Spleen (tissue), 11 donors: ENCODE measurements around the gene DIP2C. TPM values are rescaled to one million over a fixed set of nuclear protein-coding genes. Genes with fewer than 3 reads are reported as not detected.

ENCODE experiments used
- DNase-seq: peaks from one replicate; pipeline ENCODE4 v3.0.0-alpha.2; 2020
- H3K27ac ChIP-seq, 8 donors: fragments of 200-600 bp; sonication (generic) in 7 of 8; 1 replicate in 4 of 8; 2 replicates in 4 of 8; pipeline versions ENCODE4 v1.5.0 to v1.8.0; 2016 to 2021; ENCODE audit warnings: inconsistent platforms in 4 of 8, mild to moderate bottlenecking in 4 of 8, moderate library complexity in 1 of 8
- H3K27me3 ChIP-seq, 7 donors: fragments of 200-600 bp; sonication (generic) in 6 of 7; replicated peaks in 1 of 7; 1 replicate in 4 of 7; 2 replicates in 3 of 7; pipeline versions ENCODE4 v1.5.0 to v1.8.0; 2016 to 2021; ENCODE audit warnings: inconsistent platforms in 3 of 7, mild to moderate bottlenecking in 1 of 7
- H3K36me3 ChIP-seq, 6 donors: fragments of 200-600 bp; sonication (generic) in 5 of 6; 1 replicate in 4 of 6; 2 replicates in 2 of 6; pipeline versions ENCODE4 v1.5.0 to v1.8.0; 2016 to 2021; ENCODE audit warnings: inconsistent platforms in 2 of 6
- H3K4me1 ChIP-seq, 6 donors: fragments of 200-600 bp; sonication (generic) in 5 of 6; 1 replicate in 3 of 6; 2 replicates in 3 of 6; pipeline versions ENCODE4 v1.5.0 to v1.8.0; 2016 to 2021; ENCODE audit warnings: inconsistent platforms in 3 of 6
- H3K4me3 ChIP-seq, 8 donors: fragments of 200-600 bp; sonication (generic) in 7 of 8; 1 replicate in 4 of 8; 2 replicates in 4 of 8; pipeline versions ENCODE4 v1.5.0 to v1.8.0; 2016 to 2021; ENCODE audit warnings: inconsistent platforms in 4 of 8, mild to moderate bottlenecking in 4 of 8, moderate library complexity in 2 of 8
- H3K9me3 ChIP-seq, 8 donors: fragments of 200-600 bp; sonication (generic) in 7 of 8; 1 replicate in 4 of 8; 2 replicates in 4 of 8; pipeline versions ENCODE4 v1.5.0 to v1.8.0; 2016 to 2021; ENCODE audit warnings: inconsistent platforms in 4 of 8
- CTCF ChIP-seq, 11 experiments: fragments of 200-600 bp in 7 of 11; fragments of 450-650 bp in 4 of 11; sonication (generic) in 4 of 11; IDR thresholded peaks in 8 of 11; conservative IDR thresholded peaks in 3 of 11; 1 replicate in 7 of 11; 2 replicates in 4 of 11; pipeline versions ENCODE4 v1.4.0 to v1.8.0; 2016 to 2021; ENCODE audit warnings: antibody characterized with exemption in 11 of 11, inconsistent platforms in 4 of 11, mild to moderate bottlenecking in 1 of 11
- POLR2A ChIP-seq, 3 donors: fragments of 450-650 bp; IDR thresholded peaks; one replicate each; pipeline ENCODE4 v1.5.1; 2017; ENCODE audit warnings: antibody characterized with exemption in 3 of 3, mild to moderate bottlenecking in 1 of 3
- POLR2AphosphoS5 ChIP-seq, 3 donors: sonication (generic); formaldehyde crosslinking; IDR thresholded peaks; one replicate each; pipeline ENCODE4 v1.5.1; 2017; ENCODE audit warnings: antibody characterized with exemption in 3 of 3
- WGBS, 5 donors: extraction: QIAGEN DNeasy Blood & Tissue Kit in 3 of 5; methylation state at CpG; one replicate each; pipeline versions ENCODE4 v1.1.5 to v1.1.7; 2013 to 2018; 5-methylcytosine and 5-hydroxymethylcytosine counted together
- intact Hi-C: fragments of 100-400 bp; cut with DNase I; formaldehyde crosslinking; loops from one replicate; pipeline ENCODE4 v1.15.0; 2023; ENCODE audit warnings: low total_unique reads
- polyA plus RNA-seq, 3 donors: library from polyadenylated mRNA; stranded (reverse); fragments of 200-250 nt; gene quantifications; one replicate each; pipeline ENCODE4 v1.2.1, GENCODE V29; 2013
- total RNA-seq, 7 donors: library from RNA; depleted of rRNA in 3 of 7; stranded (reverse); fragments of >200 nt in 3 of 7; fragmentation: NEBNext Ultra II Directional in 4 of 7; extraction: Animal tissue kit (Norgen Biotek cat#: 25700) in 4 of 7; gene quantifications; one replicate each; pipeline versions ENCODE4 v1.1.0 to v1.2.1, GENCODE V29; 2016 to 2021
- donor health status: healthy with polysubstance abuse.
- donor health status: DM: no; HTN: no; CAD: no; lungs with moderate emphysema.
- donor health status: DM: no; HTN: no; CAD: no.
- donor health status: Bipolar disorder and iron deficiency.
- donor health status: healthy.
- donor health status: DM: no; HTN: no; CAD: no.
- donor health status: DM: yes; HTN: yes; CAD: no.

The DIP2C gene
- total and polyA plus RNA-seq, 10 donors = 2.2 to 13.1 (median 9.0) TPM

- intact Hi-C loops = no loop called here
- Histone ChIP-seq H3K9me3 (no peaks in the 10 kb centered on the region), H3K27ac (no peak overlapping the region), H3K4me3 (no peak overlapping the region), H3K4me1 (no peaks in the 10 kb centered on the region), H3K27me3 (no peaks in the 10 kb centered on the region), H3K36me3 (peaks cover 0 to 75% (median 7%) of the 10 kb centered on the region in 6 donors)
- DNase-seq = peak; percentile 43
- no peak for TF ChIP-seq POLR2A (IDR thresholded peaks at IDR 0.05)
- no peak for TF ChIP-seq POLR2AphosphoS5 (IDR thresholded peaks at IDR 0.05)
- no peak for TF ChIP-seq CTCF (IDR thresholded peaks at IDR 0.05 in 8 of 11, conservative IDR thresholded peaks at IDR 0.05 in 3 of 11)
- 73 to 79% (median 75%) methylated on average over 23 of the region's 23 CpGs for WGBS, 5 donors
These were observed 328.0 kb downstream of the DIP2C start for GRCh38 chr10:361203-362081.

GRCh38 chr10:360653-361052 is 328.8 kb downstream of the DIP2C start:
- 77 to 87% (median 83%) methylated on average over 6 of the region's 6 CpGs for WGBS, 5 donors
- TF ChIP-seq POLR2AphosphoS5 (IDR thresholded peaks at IDR 0.05) = no peak
- no peak for TF ChIP-seq CTCF (IDR thresholded peaks at IDR 0.05 in 8 of 11, conservative IDR thresholded peaks at IDR 0.05 in 3 of 11)
- TF ChIP-seq POLR2A (IDR thresholded peaks at IDR 0.05) = no peak
- H3K27me3 ChIP-seq = no peaks in the 10 kb centered on the region
- no peaks in the 10 kb centered on the region for H3K4me1 ChIP-seq
- peak; percentile 38 for DNase-seq
- H3K4me3 ChIP-seq = no peak overlapping the region
- no peak overlapping the region for H3K27ac ChIP-seq
- intact Hi-C loops = no loop called here
- H3K36me3 ChIP-seq = peaks cover 0 to 74% (median 7%) of the 10 kb centered on the region in 6 donors
- H3K9me3 ChIP-seq = no peaks in the 10 kb centered on the region

- DNase-seq = peak; percentile 19
- Histone ChIP-seq H3K4me1 (no peaks in the 10 kb centered on the region), H3K9me3 (no peaks in the 10 kb centered on the region), H3K36me3 (peaks cover 0 to 80% (median 10%) of the 10 kb centered on the region in 6 donors), H3K27me3 (no peaks in the 10 kb centered on the region), H3K27ac (no peak overlapping the region), H3K4me3 (no peak overlapping the region)
- WGBS, 5 donors = 92 to 95% (median 94%) methylated on average over 14 of the region's 14 CpGs
- intact Hi-C loops = no loop called here
- TF ChIP-seq CTCF (IDR thresholded peaks at IDR 0.05 in 8 of 11, conservative IDR thresholded peaks at IDR 0.05 in 3 of 11) (no peak), POLR2AphosphoS5 (IDR thresholded peaks at IDR 0.05) (no peak), POLR2A (IDR thresholded peaks at IDR 0.05) (no peak)
These were observed 329.7 kb downstream of the DIP2C start for GRCh38 chr10:359762-360161.

GRCh38 chr10:359093-359492 is 330.4 kb downstream of the DIP2C start:
- 88 to 95% (median 91%) methylated on average over 18 of the region's 18 CpGs for WGBS, 5 donors

More at GRCh38 chr10:359093-359492, 330.4 kb downstream of the DIP2C start:
- intact Hi-C loops = no loop called here
- Histone ChIP-seq H3K4me1 (no peaks in the 10 kb centered on the region), H3K4me3 (no peak overlapping the region), H3K27me3 (no peaks in the 10 kb centered on the region), H3K36me3 (peaks cover 0 to 83% (median 14%) of the 10 kb centered on the region in 6 donors), H3K9me3 (no peaks in the 10 kb centered on the region), H3K27ac (no peak overlapping the region)
- TF ChIP-seq POLR2A (IDR thresholded peaks at IDR 0.05) = no peak
- no peak for TF ChIP-seq POLR2AphosphoS5 (IDR thresholded peaks at IDR 0.05)
- TF ChIP-seq CTCF (IDR thresholded peaks at IDR 0.05 in 8 of 11, conservative IDR thresholded peaks at IDR 0.05 in 3 of 11) = no peak
- peak; percentile 38 for DNase-seq
